ENCODE results near the gene CEP55. TPM values are rescaled to one million over a fixed set of nuclear protein-coding genes. Genes with fewer than 3 reads are reported as not detected.
"Not testable (repeated sequence)": the region's sequence is repeated elsewhere in the genome, so short reads cannot be mapped to it uniquely, and the experiment has no call there.

CEP55 gene
- total RNA-seq, 4 donors from 2014 or later, result 1.4 to 4.3 (median 2.8) TPM

GRCh38 chr10:93535293-93535692, 38.9 kb downstream of the CEP55 start:
- peaks cover 3% of the 10 kb centered on the region for H3K27me3 ChIP-seq
- no peaks in the 10 kb centered on the region for H3K4me1 ChIP-seq
- H3K9me3 ChIP-seq, result no peaks in the 10 kb centered on the region
- 88% methylated on average over 2 of the region's 5 CpGs for WGBS
- H3K4me3 ChIP-seq, result no peak overlapping the region
- TF ChIP-seq POLR2A (IDR thresholded peaks at IDR 0.05), result no peak
- TF ChIP-seq CTCF (IDR thresholded peaks at IDR 0.05), result no peak
- no peak for TF ChIP-seq POLR2AphosphoS5 (IDR thresholded peaks at IDR 0.05)
- no peak for TF ChIP-seq EP300 (IDR thresholded peaks at IDR 0.05)
- H3K27ac ChIP-seq, result no peak overlapping the region
- H3K36me3 ChIP-seq, result no peaks in the 10 kb centered on the region
- no peak for DNase-seq (ENCODE audit: low spot score in 2 of 2)

GRCh38 chr10:93540871-93541270, 44.5 kb downstream of the CEP55 start:
- DNase-seq (ENCODE audit: low spot score in 2 of 2); H3K4me1 ChIP-seq; H3K27me3 ChIP-seq; H3K36me3 ChIP-seq; H3K4me3 ChIP-seq; H3K9me3 ChIP-seq; H3K27ac ChIP-seq: not testable (repeated sequence)
- 90% methylated on average over 4 of the region's 4 CpGs for WGBS

- Histone ChIP-seq H3K36me3 (no peaks in the 10 kb centered on the region), H3K27me3 (no peaks in the 10 kb centered on the region), H3K4me1 (peaks cover 3% of the 10 kb centered on the region), H3K4me3 (peak overlapping the region; percentile 29), H3K9me3 (no peaks in the 10 kb centered on the region), H3K27ac (no peak overlapping the region)
- no peak for DNase-seq (ENCODE audit: low spot score in 2 of 2)
- 54% methylated on average over 23 of the region's 23 CpGs for WGBS
- TF ChIP-seq EP300 (IDR thresholded peaks at IDR 0.05) (no peak), CTCF (IDR thresholded peaks at IDR 0.05) (peak; percentile 20 to 75)
Observed at GRCh38 chr10:93541402-93542357, 45.3 kb downstream of the CEP55 start.

GRCh38 chr10:93542358-93542791, 46.0 kb downstream of the CEP55 start:
- Histone ChIP-seq H3K27me3 (no peaks in the 10 kb centered on the region), H3K9me3 (no peaks in the 10 kb centered on the region), H3K27ac (no peak overlapping the region), H3K4me1 (peaks cover 3% of the 10 kb centered on the region), H3K4me3 (peak overlapping the region; percentile 29), H3K36me3 (no peaks in the 10 kb centered on the region)
- TF ChIP-seq POLR2AphosphoS5 (IDR thresholded peaks at IDR 0.05), result no peak
- no peak for TF ChIP-seq EP300 (IDR thresholded peaks at IDR 0.05)
- WGBS, result 18% methylated on average over 9 of the region's 10 CpGs
- DNase-seq (ENCODE audit: low spot score in 2 of 2), result no peak

- H3K4me3 ChIP-seq; DNase-seq (ENCODE audit: low spot score in 2 of 2); H3K9me3 ChIP-seq; H3K27ac ChIP-seq; H3K27me3 ChIP-seq; H3K36me3 ChIP-seq; H3K4me1 ChIP-seq: not testable (repeated sequence)
- 81% methylated on average over 8 of the region's 8 CpGs for WGBS
Observed at GRCh38 chr10:93546995-93547394, 50.6 kb downstream of the CEP55 start.

- Histone ChIP-seq H3K9me3 (no peaks in the 10 kb centered on the region), H3K27me3 (no peaks in the 10 kb centered on the region), H3K36me3 (no peaks in the 10 kb centered on the region), H3K4me1 (no peaks in the 10 kb centered on the region), H3K4me3 (no peak overlapping the region), H3K27ac (no peak overlapping the region)
- TF ChIP-seq POLR2A (IDR thresholded peaks at IDR 0.05), result no peak
- TF ChIP-seq POLR2AphosphoS5 (IDR thresholded peaks at IDR 0.05), result no peak
- TF ChIP-seq EP300 (IDR thresholded peaks at IDR 0.05), result no peak
- TF ChIP-seq CTCF (IDR thresholded peaks at IDR 0.05), result no peak
- DNase-seq (ENCODE audit: low spot score in 2 of 2), result no peak
Observed at GRCh38 chr10:93547522-93547921, 51.1 kb downstream of the CEP55 start.

Measured in suprapubic skin (tissue), 4 donors.